ENCODE measurements around the gene IGF2R.
A peak's percentile ranks its signal among the peaks of the same experiment; 100 is the strongest.

The IGF2R gene

DNA sequence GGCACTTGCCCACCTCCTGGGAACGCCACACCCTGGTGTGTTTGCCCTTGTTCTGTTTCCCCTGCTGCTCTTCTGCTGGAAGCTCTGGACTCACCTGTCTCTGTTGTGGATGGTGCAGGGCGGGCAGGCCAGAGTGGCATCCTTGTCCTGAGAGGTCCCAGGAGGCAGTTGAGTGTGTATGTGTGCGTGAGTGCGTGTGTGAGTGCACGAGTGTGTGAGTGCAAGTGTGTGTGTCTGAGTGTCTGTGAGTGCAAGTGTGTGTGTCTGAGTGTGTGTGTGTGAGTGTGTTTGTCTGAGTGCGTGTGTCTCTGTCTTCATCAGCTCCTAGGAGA is 12.2 kb downstream of the IGF2R start:
- peak overlapping the region in 3 of 5 donors; percentile 14 to 58 (median 49) for H3K9ac ChIP-seq (ENCODE audit: low read length in 5 of 5)

DNA sequence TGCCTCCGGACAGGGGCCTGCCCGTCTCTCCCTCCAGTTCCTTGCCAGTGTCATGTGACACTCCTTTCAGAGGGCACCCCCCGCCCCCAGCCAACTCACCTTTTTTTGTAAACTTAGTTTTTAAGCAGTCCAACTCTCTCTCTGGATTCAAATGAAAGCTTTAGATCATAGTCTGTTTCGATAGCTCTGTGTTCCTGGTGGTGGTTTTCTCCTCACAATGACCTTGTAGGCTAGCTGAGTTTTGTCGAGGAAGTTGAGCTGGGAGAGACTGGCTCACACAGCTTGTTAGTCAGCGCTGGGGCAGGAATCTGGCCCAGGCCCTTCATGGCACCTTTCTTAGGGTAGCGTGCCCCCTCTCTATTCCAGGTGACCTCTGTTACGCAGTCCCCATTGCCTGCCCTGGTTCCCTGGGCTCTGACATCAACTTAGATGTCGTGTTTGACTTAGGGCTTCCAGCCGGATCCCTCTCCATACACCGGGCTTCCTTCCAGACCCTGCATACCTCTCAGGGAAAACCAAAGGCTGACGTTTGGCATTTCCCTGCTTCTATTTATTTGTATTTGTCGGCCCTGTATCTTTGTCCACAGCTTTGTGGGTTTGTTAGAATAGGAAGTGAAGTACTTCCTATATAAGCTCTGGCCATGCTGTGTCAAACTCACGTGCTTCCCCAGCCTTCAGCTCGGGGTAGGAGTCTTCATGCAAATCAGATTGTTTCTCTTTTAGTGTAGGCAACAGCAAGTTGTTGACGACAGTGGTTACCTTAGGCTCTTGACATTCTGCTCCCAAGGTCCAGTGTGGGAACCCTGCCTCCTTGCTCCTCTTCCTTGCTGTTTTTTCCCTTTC is 12.7 kb downstream of the IGF2R start:
- peak overlapping the region in 4 of 5 donors; percentile 11 to 35 (median 20) for H3K4me3 ChIP-seq (ENCODE audit: low read depth in 1 of 5, low read length in 5 of 5)
- H3K27ac ChIP-seq (ENCODE audit: low read depth, low read length): peak overlapping the region; percentile 78
- H3K9me3 ChIP-seq (ENCODE audit: control insufficient read depth in 5 of 5, low read length in 5 of 5): no peaks in the 10 kb centered on the region
- H3K36me3 ChIP-seq (ENCODE audit: control insufficient read depth in 5 of 5, insufficient read depth in 5 of 5, low read length in 5 of 5): no peaks in the 10 kb centered on the region
- peaks cover 34 to 91% (median 88%) of the 10 kb centered on the region in 5 donors for H3K4me1 ChIP-seq (ENCODE audit: control insufficient read depth in 5 of 5, insufficient read depth in 5 of 5, low read length in 5 of 5)
- no peaks in the 10 kb centered on the region for H3K27me3 ChIP-seq (ENCODE audit: control insufficient read depth in 5 of 5, insufficient read depth in 4 of 5, low read length in 5 of 5)
- peak overlapping the region in 4 of 5 donors; percentile 22 to 58 (median 53) for H3K9ac ChIP-seq (ENCODE audit: low read length in 5 of 5)

More for the DNA sequence above, 12.2 kb downstream of the IGF2R start:
- H3K36me3 ChIP-seq (ENCODE audit: control insufficient read depth in 5 of 5, insufficient read depth in 5 of 5, low read length in 5 of 5): no peaks in the 10 kb centered on the region
- H3K4me3 ChIP-seq (ENCODE audit: low read depth in 1 of 5, low read length in 5 of 5): no peak overlapping the region
- H3K9me3 ChIP-seq (ENCODE audit: control insufficient read depth in 5 of 5, low read length in 5 of 5): no peaks in the 10 kb centered on the region
- peak overlapping the region; percentile 78 for H3K27ac ChIP-seq (ENCODE audit: low read depth, low read length)
- no peaks in the 10 kb centered on the region for H3K27me3 ChIP-seq (ENCODE audit: control insufficient read depth in 5 of 5, insufficient read depth in 4 of 5, low read length in 5 of 5)
- H3K4me1 ChIP-seq (ENCODE audit: control insufficient read depth in 5 of 5, insufficient read depth in 5 of 5, low read length in 5 of 5): peaks cover 34 to 91% (median 86%) of the 10 kb centered on the region in 5 donors

DNA sequence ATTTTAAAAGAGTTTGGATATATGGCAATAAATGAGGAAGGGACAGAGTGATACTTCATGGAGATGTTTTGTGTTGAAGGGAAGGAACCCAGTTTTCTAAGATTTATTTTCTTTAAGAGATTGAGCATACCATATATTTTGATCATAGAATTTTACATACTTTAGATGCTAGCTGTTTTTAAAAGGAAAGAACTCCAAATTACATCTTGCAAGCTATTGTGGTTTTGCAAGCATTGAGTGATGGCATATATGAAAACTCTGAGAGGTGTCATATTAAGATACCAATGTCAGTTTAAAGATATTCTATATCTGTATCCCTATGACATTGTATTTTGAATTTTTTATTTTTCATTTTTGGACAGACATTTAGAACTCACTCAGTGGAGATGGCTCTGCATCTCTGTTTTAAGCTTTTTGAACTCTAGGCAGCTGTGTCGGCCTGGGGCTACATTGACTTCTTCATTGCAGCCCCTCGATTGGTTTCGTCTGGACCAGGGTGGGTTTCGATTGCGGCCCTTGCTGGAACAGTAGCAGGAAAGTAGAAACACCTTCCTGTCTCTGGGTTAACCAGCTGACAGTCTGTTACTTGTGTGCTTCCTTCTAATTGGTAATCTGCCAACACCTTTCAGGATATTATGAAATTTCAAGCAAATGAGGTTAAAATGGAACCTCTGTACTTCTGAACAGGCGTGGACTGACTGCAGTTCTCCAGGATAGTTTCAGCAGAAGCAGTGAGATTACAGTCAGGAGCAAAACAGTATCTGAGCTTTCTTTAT is 14.0 kb downstream of the IGF2R start:
- Histone ChIP-seq H3K27ac (ENCODE audit: low read depth, low read length) (peak overlapping the region; percentile 0), H3K36me3 (ENCODE audit: control insufficient read depth in 5 of 5, insufficient read depth in 5 of 5, low read length in 5 of 5) (no peaks in the 10 kb centered on the region), H3K27me3 (ENCODE audit: control insufficient read depth in 5 of 5, insufficient read depth in 4 of 5, low read length in 5 of 5) (no peaks in the 10 kb centered on the region), H3K9me3 (ENCODE audit: control insufficient read depth in 5 of 5, low read length in 5 of 5) (no peaks in the 10 kb centered on the region), H3K4me3 (ENCODE audit: low read depth in 1 of 5, low read length in 5 of 5) (no peak overlapping the region), H3K4me1 (ENCODE audit: control insufficient read depth in 5 of 5, insufficient read depth in 5 of 5, low read length in 5 of 5) (peaks cover 24 to 84% (median 78%) of the 10 kb centered on the region in 5 donors), H3K9ac (ENCODE audit: low read length in 5 of 5) (peak overlapping the region in 1 of 5 donors; percentile 7)

DNA sequence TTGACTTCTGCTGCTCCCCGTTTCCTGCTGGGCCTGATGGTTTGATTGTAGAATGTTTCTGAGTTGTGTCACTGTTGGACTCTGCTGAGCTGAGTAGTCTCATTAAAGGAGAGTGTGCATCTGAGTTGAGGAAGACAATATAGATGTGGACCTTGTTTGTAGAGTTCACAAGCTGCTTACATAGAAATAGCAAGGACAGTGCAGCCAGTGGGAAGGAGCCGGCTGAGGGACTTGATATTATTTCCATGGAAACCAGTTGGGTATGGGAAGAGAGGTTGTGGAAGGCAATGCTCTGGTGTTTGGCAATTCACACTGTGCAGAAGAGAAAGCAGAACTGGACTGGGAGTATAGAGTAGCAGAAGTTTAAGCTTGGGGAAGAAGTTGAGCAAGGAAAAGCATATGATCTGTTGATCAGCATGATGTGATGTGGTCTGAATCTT is 14.8 kb downstream of the IGF2R start:
- Histone ChIP-seq H3K4me1 (ENCODE audit: control insufficient read depth in 5 of 5, insufficient read depth in 5 of 5, low read length in 5 of 5) (peaks cover 22 to 78% (median 73%) of the 10 kb centered on the region in 5 donors), H3K27me3 (ENCODE audit: control insufficient read depth in 5 of 5, insufficient read depth in 4 of 5, low read length in 5 of 5) (no peaks in the 10 kb centered on the region), H3K27ac (ENCODE audit: low read depth, low read length) (peak overlapping the region; percentile 0)

DNA sequence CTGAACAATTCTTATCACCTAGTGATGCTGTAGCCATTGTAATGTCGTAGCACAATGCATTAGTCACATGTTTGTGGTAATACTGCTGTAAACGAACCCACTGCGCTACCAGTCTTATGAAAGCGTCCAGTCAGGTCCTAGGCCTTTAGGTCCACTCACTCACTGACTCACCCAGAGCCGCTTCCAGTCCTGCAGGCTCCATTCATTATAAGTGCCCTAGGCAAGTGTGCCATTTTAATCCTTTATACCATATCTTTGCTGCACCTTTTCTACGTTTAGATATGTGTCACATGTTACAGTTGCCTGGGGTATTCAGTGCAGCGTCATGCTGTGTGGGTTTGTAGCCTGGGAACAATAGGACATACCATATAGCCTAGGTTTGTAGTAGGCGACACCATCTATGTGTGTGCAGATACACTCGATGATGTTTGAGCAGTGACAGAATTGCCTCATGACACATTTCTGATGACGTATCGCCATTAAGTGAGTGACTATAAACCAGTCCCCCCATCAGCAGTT is 15.4 kb downstream of the IGF2R start:
- H3K9ac ChIP-seq (ENCODE audit: low read length in 5 of 5): no peak overlapping the region
- no peaks in the 10 kb centered on the region for H3K36me3 ChIP-seq (ENCODE audit: control insufficient read depth in 5 of 5, insufficient read depth in 5 of 5, low read length in 5 of 5)
- H3K4me3 ChIP-seq (ENCODE audit: low read depth in 1 of 5, low read length in 5 of 5): no peak overlapping the region
- peaks cover 25 to 78% (median 73%) of the 10 kb centered on the region in 5 donors for H3K4me1 ChIP-seq (ENCODE audit: control insufficient read depth in 5 of 5, insufficient read depth in 5 of 5, low read length in 5 of 5)
- no peak overlapping the region for H3K27ac ChIP-seq (ENCODE audit: low read depth, low read length)
- H3K9me3 ChIP-seq (ENCODE audit: control insufficient read depth in 5 of 5, low read length in 5 of 5): no peaks in the 10 kb centered on the region
- no peaks in the 10 kb centered on the region for H3K27me3 ChIP-seq (ENCODE audit: control insufficient read depth in 5 of 5, insufficient read depth in 4 of 5, low read length in 5 of 5)

More for the DNA sequence above, 14.8 kb downstream of the IGF2R start:
- Histone ChIP-seq H3K4me3 (ENCODE audit: low read depth in 1 of 5, low read length in 5 of 5) (no peak overlapping the region), H3K9ac (ENCODE audit: low read length in 5 of 5) (peak overlapping the region in 1 of 5 donors; percentile 7), H3K9me3 (ENCODE audit: control insufficient read depth in 5 of 5, low read length in 5 of 5) (no peaks in the 10 kb centered on the region), H3K36me3 (ENCODE audit: control insufficient read depth in 5 of 5, insufficient read depth in 5 of 5, low read length in 5 of 5) (no peaks in the 10 kb centered on the region)

DNA sequence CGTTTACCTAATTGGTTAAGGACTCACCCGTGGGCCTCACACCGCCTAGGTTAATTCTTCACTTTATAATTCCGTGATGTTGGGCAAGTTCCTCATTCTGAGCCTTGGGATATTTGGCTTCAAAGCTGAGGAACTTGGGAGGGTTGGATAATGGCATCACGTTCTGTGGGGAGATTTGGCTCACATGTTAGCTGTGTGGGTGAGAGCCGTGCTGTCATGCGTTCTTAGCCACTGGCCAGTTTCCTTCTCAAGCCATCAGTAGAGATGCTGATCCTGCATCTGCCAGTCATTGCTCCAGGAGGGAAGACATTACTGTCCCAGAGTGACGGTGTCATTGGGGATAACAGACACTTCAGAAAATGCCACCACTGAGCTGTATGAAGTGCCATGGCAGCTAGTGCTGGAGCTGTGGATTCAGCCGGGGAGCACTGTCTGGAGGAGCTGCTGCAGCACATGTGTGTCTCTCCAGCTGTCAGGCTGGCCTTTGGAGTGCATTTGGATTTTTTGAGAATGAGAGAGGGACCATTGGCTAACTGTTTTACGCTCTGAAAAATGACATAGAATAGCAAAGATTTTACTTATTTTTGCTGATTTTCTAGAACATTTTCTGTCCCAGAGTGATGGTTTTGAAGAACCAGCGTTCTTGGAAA is 16.5 kb downstream of the IGF2R start:
- Histone ChIP-seq H3K36me3 (ENCODE audit: control insufficient read depth in 5 of 5, insufficient read depth in 5 of 5, low read length in 5 of 5) (no peaks in the 10 kb centered on the region), H3K9ac (ENCODE audit: low read length in 5 of 5) (no peak overlapping the region), H3K27me3 (ENCODE audit: control insufficient read depth in 5 of 5, insufficient read depth in 4 of 5, low read length in 5 of 5) (no peaks in the 10 kb centered on the region), H3K27ac (ENCODE audit: low read depth, low read length) (no peak overlapping the region), H3K4me1 (ENCODE audit: control insufficient read depth in 5 of 5, insufficient read depth in 5 of 5, low read length in 5 of 5) (peaks cover 25 to 86% (median 77%) of the 10 kb centered on the region in 5 donors), H3K9me3 (ENCODE audit: control insufficient read depth in 5 of 5, low read length in 5 of 5) (no peaks in the 10 kb centered on the region), H3K4me3 (ENCODE audit: low read depth in 1 of 5, low read length in 5 of 5) (no peak overlapping the region)

DNA sequence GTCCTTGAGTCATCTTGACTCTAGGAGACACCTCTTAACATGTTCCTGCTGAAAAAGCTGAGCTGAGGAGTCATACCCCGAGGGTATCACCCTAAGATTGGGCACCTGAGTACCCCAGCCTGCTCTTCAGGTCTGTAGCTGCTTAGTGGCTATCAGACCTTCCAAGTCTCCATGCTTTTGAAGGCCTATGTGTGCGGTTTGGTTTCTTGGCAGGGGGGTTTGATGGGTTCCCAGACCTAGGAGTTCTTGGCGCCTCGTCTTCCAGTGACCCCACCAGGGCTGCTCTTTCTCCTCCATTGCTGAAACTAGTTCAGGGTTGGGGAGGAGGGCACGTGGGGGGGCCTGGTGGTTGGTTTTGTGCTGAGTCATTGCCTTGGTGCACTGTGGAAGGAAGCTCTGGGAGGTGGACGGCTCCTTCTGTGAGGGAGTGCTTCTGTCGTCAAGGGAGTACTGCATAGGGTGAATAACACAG is 20.1 kb downstream of the IGF2R start:
- Histone ChIP-seq H3K27me3 (ENCODE audit: control insufficient read depth in 5 of 5, insufficient read depth in 4 of 5, low read length in 5 of 5) (no peaks in the 10 kb centered on the region), H3K27ac (ENCODE audit: low read depth, low read length) (peak overlapping the region; percentile 28), H3K9me3 (ENCODE audit: control insufficient read depth in 5 of 5, low read length in 5 of 5) (no peaks in the 10 kb centered on the region), H3K4me3 (ENCODE audit: low read depth in 1 of 5, low read length in 5 of 5) (no peak overlapping the region), H3K36me3 (ENCODE audit: control insufficient read depth in 5 of 5, insufficient read depth in 5 of 5, low read length in 5 of 5) (peaks cover 0 to 13% (median 5%) of the 10 kb centered on the region in 5 donors), H3K9ac (ENCODE audit: low read length in 5 of 5) (no peak overlapping the region), H3K4me1 (ENCODE audit: control insufficient read depth in 5 of 5, insufficient read depth in 5 of 5, low read length in 5 of 5) (peaks cover 6 to 53% (median 43%) of the 10 kb centered on the region in 5 donors)

DNA sequence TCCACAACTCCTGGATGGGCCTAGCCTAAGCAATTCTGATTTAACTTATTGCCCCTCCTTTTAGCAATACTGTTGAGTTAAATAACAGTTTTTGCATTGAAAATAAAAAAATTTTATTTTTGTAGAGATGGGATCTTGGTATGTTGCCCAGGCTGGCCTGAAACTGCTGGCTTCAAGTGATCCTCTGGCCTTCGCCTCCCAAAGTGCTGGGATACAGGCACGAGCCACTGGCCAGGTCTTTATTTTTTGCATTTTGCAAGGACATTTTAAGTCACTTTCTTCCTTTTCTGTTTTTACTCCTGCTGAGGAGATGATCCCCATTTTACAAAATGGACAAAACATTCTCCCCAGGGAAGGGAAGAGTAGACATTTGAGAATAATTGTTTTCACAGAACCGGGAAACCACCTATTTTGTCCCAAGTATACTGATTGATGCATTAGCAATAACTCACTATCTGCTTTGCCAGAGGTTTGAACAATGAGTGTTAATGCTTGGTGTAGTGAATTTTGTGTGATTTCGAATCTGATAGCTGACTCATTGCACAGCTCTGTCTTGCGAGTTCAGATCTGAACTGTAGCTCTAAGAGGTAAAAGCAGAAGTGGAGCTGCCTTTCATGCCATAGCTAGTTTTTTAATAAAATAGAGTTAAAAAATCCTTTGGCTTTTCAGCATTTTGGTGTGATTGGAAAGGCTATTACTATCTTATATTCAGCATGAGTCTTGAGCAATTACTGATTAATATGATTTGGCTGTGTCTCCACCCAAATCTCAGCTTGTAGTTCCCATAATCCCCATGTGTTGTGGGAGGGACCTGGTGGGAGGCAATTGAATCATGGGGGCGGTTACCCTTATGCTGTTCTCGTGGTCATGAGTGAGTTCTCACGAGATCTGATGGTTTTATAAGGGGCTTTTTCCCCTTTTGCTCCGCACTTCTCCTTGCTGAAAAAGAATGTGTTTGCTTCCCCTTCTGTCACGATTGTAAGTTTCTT is 20.9 kb downstream of the IGF2R start:
- Histone ChIP-seq H3K27me3 (ENCODE audit: control insufficient read depth in 5 of 5, insufficient read depth in 4 of 5, low read length in 5 of 5) (no peaks in the 10 kb centered on the region), H3K9me3 (ENCODE audit: control insufficient read depth in 5 of 5, low read length in 5 of 5) (peaks cover 0 to under 1% (median 0%) of the 10 kb centered on the region in 5 donors), H3K4me1 (ENCODE audit: control insufficient read depth in 5 of 5, insufficient read depth in 5 of 5, low read length in 5 of 5) (peaks cover 6 to 46% (median 37%) of the 10 kb centered on the region in 5 donors), H3K9ac (ENCODE audit: low read length in 5 of 5) (no peak overlapping the region), H3K27ac (ENCODE audit: low read depth, low read length) (peak overlapping the region; percentile 28), H3K36me3 (ENCODE audit: control insufficient read depth in 5 of 5, insufficient read depth in 5 of 5, low read length in 5 of 5) (peaks cover 0 to 13% (median 5%) of the 10 kb centered on the region in 5 donors), H3K4me3 (ENCODE audit: low read depth in 1 of 5, low read length in 5 of 5) (no peak overlapping the region)

DNA sequence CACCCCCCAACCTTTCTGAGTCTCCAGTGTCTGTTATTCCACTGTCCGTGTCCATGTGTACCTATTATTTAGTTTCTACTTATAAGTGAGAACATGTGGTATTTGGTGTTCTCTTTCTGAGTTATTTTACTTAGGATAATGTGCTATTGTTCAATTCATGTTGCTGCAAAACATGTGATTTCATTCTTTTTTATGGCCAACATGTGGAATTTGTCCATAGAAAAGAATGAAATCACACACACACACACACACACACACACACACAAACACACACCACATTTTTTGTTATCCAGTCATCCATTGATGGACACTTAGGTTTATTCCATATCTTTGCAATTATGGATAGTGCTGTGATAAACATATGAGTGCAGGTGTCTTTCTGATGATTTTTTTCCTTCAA is 23.5 kb downstream of the IGF2R start:
- Histone ChIP-seq H3K9ac (ENCODE audit: low read length in 5 of 5) (no peak overlapping the region), H3K4me1 (ENCODE audit: control insufficient read depth in 5 of 5, insufficient read depth in 5 of 5, low read length in 5 of 5) (peaks cover 3 to 35% (median 22%) of the 10 kb centered on the region in 5 donors), H3K36me3 (ENCODE audit: control insufficient read depth in 5 of 5, insufficient read depth in 5 of 5, low read length in 5 of 5) (peaks cover 0 to 25% (median 11%) of the 10 kb centered on the region in 5 donors), H3K27me3 (ENCODE audit: control insufficient read depth in 5 of 5, insufficient read depth in 4 of 5, low read length in 5 of 5) (no peaks in the 10 kb centered on the region), H3K9me3 (ENCODE audit: control insufficient read depth in 5 of 5, low read length in 5 of 5) (peaks cover 0 to 2% (median 0%) of the 10 kb centered on the region in 5 donors), H3K4me3 (ENCODE audit: low read depth in 1 of 5, low read length in 5 of 5) (no peak overlapping the region), H3K27ac (ENCODE audit: low read depth, low read length) (no peak overlapping the region)
